HCT116 (cell line): ENCODE measurements around the gene SBNO2. TPM values are rescaled to one million over a fixed set of nuclear protein-coding genes. Genes with fewer than 3 reads are reported as not detected.
A peak's percentile ranks its signal among the peaks of the same experiment; 100 is the strongest.

Experiments
- ATAC-seq: fragments of 200-7000 bp; cut with Tn5 transposase; 2 replicates; pipeline ENCODE4 v1.9.1; 2020; ENCODE audit warnings: mild to moderate bottlenecking, moderate library complexity
- BruUV-seq: library from RNA; stranded (reverse); fragments of 400-500 nt; replicated peaks from 2 replicates; lab custom pipeline; 2021; lab: Mats Ljungman, UMichigan
- CTCF ChIA-PET: fragments of 300-600 bp; sonication (Branson Sonifier 250); formaldehyde crosslinking; loops from one replicate; lab custom pipeline; 2021; ENCODE audit warnings: antibody characterized with exemption; lab: Charles Lee
- POLR2A ChIA-PET: fragments of 300-600, 350-600 bp; sonication (Branson Sonifier 250); formaldehyde crosslinking; loops from one replicate; lab custom pipeline; 2021; ENCODE audit warnings: antibody characterized with exemption; lab: Charles Lee
- RAD21 ChIA-PET, 2 experiments: fragments of 300-600 bp; sonication (Branson Sonifier 250); formaldehyde crosslinking; loops; one replicate each; lab custom pipeline; 2023; ENCODE audit warnings: low total read pairs in 2 of 2; ENCODE audit not compliant: uncharacterized antibody in 2 of 2, unreplicated experiment in 2 of 2, low non-redundant PET in 1 of 2; lab: Charles Lee
- DNase-seq: peaks from one replicate; pipeline ENCODE4 v3.0.0-alpha.2; 2010; ENCODE audit warnings: low read depth, low spot score
- H2AFZ ChIP-seq: fragments of 200-600 bp; shearing (Covaris generic), sonication (generic); 2 replicates; pipeline ENCODE4 v1.6.1; 2017; ENCODE audit warnings: low read depth, mixed run types, mixed read lengths, antibody characterized with exemption, low read length; ENCODE audit not compliant: poor library complexity, severe bottlenecking
- H3K27ac ChIP-seq: 2 replicates; pipeline ENCODE4 v1.5.1; 2012; ENCODE audit warnings: low read depth, low read length
- H3K27me3 ChIP-seq: fragments of 200-600 bp; sonication (generic); 2 replicates; pipeline ENCODE4 v1.6.1; 2016; ENCODE audit warnings: mixed run types, low read length, mixed read lengths; ENCODE audit not compliant: insufficient read depth
- H3K36me3 ChIP-seq, 2 experiments: fragments of 200-500 bp in 1 of 2; fragments of 200-600 bp in 1 of 2; sonication (Bioruptor generic) in 1 of 2; sonication (generic) in 1 of 2; 2 replicates each; pipeline versions ENCODE4 v1.5.1 to v1.6.1; 2014 to 2016; ENCODE audit warnings: low read length in 2 of 2, inconsistent platforms in 1 of 2, mixed read lengths in 1 of 2, mixed run types in 1 of 2; ENCODE audit not compliant: insufficient read depth in 2 of 2, control insufficient read depth in 1 of 2
- H3K4me1 ChIP-seq, 2 experiments: fragments of 200-600 bp in 1 of 2; sonication (generic) in 1 of 2; 2 replicates each; pipeline versions ENCODE4 v1.5.1 to v1.6.1; 2012 to 2017; ENCODE audit warnings: low read length in 2 of 2, inconsistent platforms in 1 of 2, mild to moderate bottlenecking in 1 of 2, mixed read lengths in 1 of 2, mixed run types in 1 of 2, moderate library complexity in 1 of 2; ENCODE audit not compliant: insufficient read depth in 2 of 2, control insufficient read depth in 1 of 2
- H3K4me2 ChIP-seq: fragments of 200-600 bp; sonication (generic); 2 replicates; pipeline ENCODE4 v1.6.1; 2017; ENCODE audit warnings: mixed run types, low read length, mixed read lengths
- H3K4me3 ChIP-seq, 2 experiments: fragments of 200-600 bp in 1 of 2; sonication (generic) in 1 of 2; replicated peaks in 1 of 2; 2 replicates each; pipeline ENCODE4 v1.5.1; 2011 to 2016; ENCODE audit warnings: low read length in 2 of 2, control low read depth in 1 of 2, low read depth in 1 of 2, mild to moderate bottlenecking in 1 of 2, mixed read lengths in 1 of 2, mixed run types in 1 of 2
- H3K79me2 ChIP-seq: fragments of 200-600 bp; sonication (generic); 2 replicates; pipeline ENCODE4 v1.6.1; 2017; ENCODE audit warnings: mild to moderate bottlenecking, mixed run types, low read length, moderate library complexity, mixed read lengths; ENCODE audit not compliant: insufficient read depth
- H3K9ac ChIP-seq: fragments of 200-600 bp; sonication (generic); 2 replicates; pipeline ENCODE4 v1.6.1; 2016; ENCODE audit warnings: low read length, mixed read lengths
- H3K9me2 ChIP-seq: fragments of 200-600 bp; sonication (generic), shearing (Covaris generic); 2 replicates; pipeline ENCODE4 v1.6.1; 2017; ENCODE audit warnings: mixed run types, mild to moderate bottlenecking, moderate library complexity; ENCODE audit not compliant: insufficient read depth
- H3K9me3 ChIP-seq, 2 experiments: fragments of 200-500 bp in 1 of 2; fragments of 200-600 bp in 1 of 2; sonication (Bioruptor generic) in 1 of 2; sonication (generic) in 1 of 2; 2 replicates each; pipeline ENCODE4 v1.6.1; 2014 to 2017; ENCODE audit warnings: low read length in 2 of 2, mixed read lengths in 2 of 2, inconsistent platforms in 1 of 2, low read depth in 1 of 2, mild to moderate bottlenecking in 1 of 2, mixed run types in 1 of 2, moderate library complexity in 1 of 2; ENCODE audit not compliant: control insufficient read depth in 1 of 2, insufficient read depth in 1 of 2
- H4K20me1 ChIP-seq: fragments of 200-600 bp; sonication (generic), shearing (Covaris generic); 2 replicates; pipeline ENCODE4 v1.6.1; 2017; ENCODE audit warnings: mixed run types, mild to moderate bottlenecking, moderate library complexity; ENCODE audit not compliant: insufficient read depth
- CTCF ChIP-seq, 3 experiments: fragments of 200-600 bp in 1 of 3; sonication (generic) in 1 of 3; IDR thresholded peaks in 2 of 3; conservative IDR thresholded peaks in 1 of 3; 2 replicates each; pipeline ENCODE4 v1.5.1; 2012 to 2017; ENCODE audit warnings: low read depth in 2 of 3, low read length in 2 of 3, antibody characterized with exemption in 1 of 3, borderline replicate concordance in 1 of 3, control low read depth in 1 of 3, mild to moderate bottlenecking in 1 of 3, mixed read lengths in 1 of 3, mixed run types in 1 of 3, moderate library complexity in 1 of 3; ENCODE audit not compliant: insufficient read depth in 1 of 3
- EGR1 ChIP-seq: IDR thresholded peaks from 2 replicates; pipeline ENCODE4 v1.6.1; 2012; ENCODE audit warnings: low read depth
- ELF1 ChIP-seq: IDR thresholded peaks from 2 replicates; pipeline ENCODE4 v1.6.1; 2012; ENCODE audit warnings: low read depth, borderline replicate concordance
- EZH2 ChIP-seq: fragments of 200-600 bp; sonication (generic); IDR thresholded peaks from 2 replicates; pipeline ENCODE4 v1.6.1; 2017; ENCODE audit warnings: antibody characterized with exemption, mixed run types
- EZH2phosphoT487 ChIP-seq: fragments of 200-600 bp; IDR thresholded peaks from 2 replicates; pipeline ENCODE4 v1.6.1; 2018; ENCODE audit warnings: antibody characterized with exemption, borderline replicate concordance
- FOSL1 ChIP-seq: IDR thresholded peaks from 2 replicates; pipeline ENCODE4 v1.6.1; 2012; ENCODE audit warnings: low read depth
- JUND ChIP-seq: IDR thresholded peaks from 2 replicates; pipeline ENCODE4 v1.6.1; 2012
- RAD21 ChIP-seq: IDR thresholded peaks from 2 replicates; pipeline ENCODE4 v1.6.1; 2012; ENCODE audit warnings: low read depth, mild to moderate bottlenecking
- SIN3A ChIP-seq: IDR thresholded peaks from 2 replicates; pipeline ENCODE4 v1.6.1; 2012; ENCODE audit warnings: low read depth
- TCF7L2 ChIP-seq: IDR thresholded peaks from 2 replicates; pipeline ENCODE4 v1.7.0; 2011; ENCODE audit warnings: borderline replicate concordance, inconsistent platforms; ENCODE audit not compliant: insufficient read depth, insufficient read length; ENCODE audit errors: extremely low read depth
- YY1 ChIP-seq: IDR thresholded peaks from 2 replicates; pipeline ENCODE4 v1.6.1; 2011; ENCODE audit warnings: low read length, low read depth, moderate library complexity, mild to moderate bottlenecking; ENCODE audit not compliant: insufficient replicate concordance; ENCODE audit errors: extremely low read depth
- intact Hi-C: fragments of 100-400 bp; cut with micrococcal nuclease; formaldehyde crosslinking; loops from 2 replicates; pipeline ENCODE4 v1.10.0; 2022
- total RNA-seq: library from RNA; stranded (reverse); gene quantifications from one replicate; pipeline ENCODE4 v1.2.1, GENCODE V29; 2021; ENCODE audit not compliant: unreplicated experiment

Gene SBNO2
- total RNA-seq, 1 experiment from 2014 or later: 66.4 TPM

GRCh38 chr19:1223018-1223855, 49.2 kb upstream of the SBNO2 start:
- H4K20me1 ChIP-seq: no peaks in the 10 kb centered on the region
- peaks cover 2 to 6% of the 10 kb centered on the region in 2 experiments; a peak in 2 of 4 replicates for H3K36me3 ChIP-seq
- peaks cover 14 to 24% of the 10 kb centered on the region in 2 experiments for H3K4me1 ChIP-seq
- intact Hi-C loops: no loop called here
- no peak for DNase-seq
- BruUV-seq: no TSS peak
- TF ChIP-seq EGR1 (no peak), YY1 (no peak), EZH2 (no peak), ELF1 (no peak), JUND (no peak), FOSL1 (no peak), SIN3A (no peak), RAD21 (peak; percentile 62), TCF7L2 (no peak), CTCF (IDR thresholded peaks at IDR 0.05 in 2 of 3, conservative IDR thresholded peaks at IDR 0.05 in 1 of 3; ENCODE audit: borderline replicate concordance in 1 of 3, insufficient read depth in 1 of 3, low read depth in 2 of 3, low read length in 2 of 3) (peak; percentile 36 to 72 (median 68); a peak in 5 of 6 replicates), EZH2phosphoT487 (no peak)
- no peaks in the 10 kb centered on the region for H3K27me3 ChIP-seq
- H3K9me2 ChIP-seq: no peaks in the 10 kb centered on the region
- no peak overlapping the region for H3K4me3 ChIP-seq
- no peak overlapping the region for H2AFZ ChIP-seq
- peak; percentile 51 for ATAC-seq
- ChIA-PET RAD21 (no interaction called here), CTCF (interaction anchor here (0.6 to 2.4 kb wide), 2 partner anchors 38 to 110 kb away, joined by 3 to 8 read pairs; no protein-coding TSS in a partner anchor), POLR2A (no interaction called here)
- H3K27ac ChIP-seq: peak overlapping the region; percentile 30; the same call in 1 of the 2 replicates
- no peaks in the 10 kb centered on the region for H3K9me3 ChIP-seq
- H3K9ac ChIP-seq: no peak overlapping the region
- peaks cover 20% of the 10 kb centered on the region for H3K79me2 ChIP-seq
- H3K4me2 ChIP-seq: no peak overlapping the region
